ENCODE data around the gene LRRC49.
"Not testable (repeated sequence)": the region's sequence is repeated elsewhere in the genome, so short reads cannot be mapped to it uniquely, and the experiment has no call there.

The LRRC49 gene

DNA sequence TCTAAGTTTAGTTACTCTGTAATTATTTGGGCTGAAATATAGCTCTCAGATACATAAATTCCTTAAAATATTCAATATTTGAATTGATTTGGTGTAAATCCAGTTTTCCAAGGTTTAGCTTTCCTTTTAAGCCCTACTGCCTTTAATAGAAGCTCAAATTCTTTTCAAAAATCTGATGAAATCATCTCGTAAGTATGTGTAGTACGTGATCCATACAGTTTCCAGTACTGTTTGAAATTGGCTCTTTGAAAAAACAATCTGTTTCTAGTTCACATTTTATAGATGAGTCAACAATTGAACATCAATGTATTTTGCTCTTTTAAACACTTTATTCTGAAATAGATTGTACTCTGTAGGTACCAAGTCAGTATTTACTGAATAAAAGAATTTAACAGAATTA, 84.2 kb downstream of the LRRC49 start:
- no peak overlapping the region for H3K4me3 ChIP-seq (replicated peaks; ENCODE audit: low read depth, low read length)
- no peaks in the 10 kb centered on the region for H3K27me3 ChIP-seq (replicated peaks; ENCODE audit: control insufficient read depth, insufficient read depth, low read length)
- H3K36me3 ChIP-seq (ENCODE audit: control insufficient read depth, insufficient read depth, low read length) = no peaks in the 10 kb centered on the region
- no peak for DNase-seq (ENCODE audit: extremely low read depth, insufficient read length)
- TF ChIP-seq, protein P1, sequence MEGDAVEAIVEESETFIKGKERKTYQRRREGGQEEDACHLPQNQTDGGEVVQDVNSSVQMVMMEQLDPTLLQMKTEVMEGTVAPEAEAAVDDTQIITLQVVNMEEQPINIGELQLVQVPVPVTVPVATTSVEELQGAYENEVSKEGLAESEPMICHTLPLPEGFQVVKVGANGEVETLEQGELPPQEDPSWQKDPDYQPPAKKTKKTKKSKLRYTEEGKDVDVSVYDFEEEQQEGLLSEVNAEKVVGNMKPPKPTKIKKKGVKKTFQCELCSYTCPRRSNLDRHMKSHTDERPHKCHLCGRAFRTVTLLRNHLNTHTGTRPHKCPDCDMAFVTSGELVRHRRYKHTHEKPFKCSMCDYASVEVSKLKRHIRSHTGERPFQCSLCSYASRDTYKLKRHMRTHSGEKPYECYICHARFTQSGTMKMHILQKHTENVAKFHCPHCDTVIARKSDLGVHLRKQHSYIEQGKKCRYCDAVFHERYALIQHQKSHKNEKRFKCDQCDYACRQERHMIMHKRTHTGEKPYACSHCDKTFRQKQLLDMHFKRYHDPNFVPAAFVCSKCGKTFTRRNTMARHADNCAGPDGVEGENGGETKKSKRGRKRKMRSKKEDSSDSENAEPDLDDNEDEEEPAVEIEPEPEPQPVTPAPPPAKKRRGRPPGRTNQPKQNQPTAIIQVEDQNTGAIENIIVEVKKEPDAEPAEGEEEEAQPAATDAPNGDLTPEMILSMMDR (IDR thresholded peaks at IDR 0.05; ENCODE audit: insufficient read depth, low read length, poor library complexity, severe bottlenecking) = no peak

DNA sequence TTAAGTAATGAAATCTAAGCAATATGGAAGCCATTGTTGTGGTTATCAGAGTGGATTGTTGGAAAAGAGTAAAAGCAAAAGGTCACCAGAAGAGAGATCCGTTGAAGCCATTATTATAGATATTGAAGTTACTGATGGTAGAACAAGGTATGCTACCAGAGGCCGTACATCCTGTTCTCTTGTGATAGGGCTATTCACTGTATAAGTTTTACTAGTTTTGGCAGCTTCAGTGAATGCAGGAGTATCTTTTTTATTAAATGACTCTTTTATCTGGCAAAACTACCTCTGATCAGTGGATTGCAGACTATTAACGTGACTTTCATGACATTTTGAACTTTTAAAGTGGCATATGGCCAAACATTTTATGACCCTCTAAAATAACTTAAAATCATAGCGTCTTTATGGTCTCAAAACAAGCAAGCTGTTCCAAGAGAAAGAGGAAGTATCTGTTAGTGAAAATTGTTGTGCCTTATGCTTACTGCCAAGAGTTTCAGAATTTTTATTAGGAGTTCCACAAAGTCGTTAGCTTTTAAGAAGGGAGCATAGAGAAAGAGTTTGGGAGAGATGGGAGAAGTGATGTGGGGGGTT, 102.9 kb downstream of the LRRC49 start:
- TF ChIP-seq, protein P1 (IDR thresholded peaks at IDR 0.05; ENCODE audit: insufficient read depth, low read length, poor library complexity, severe bottlenecking) = no peak
- Histone ChIP-seq H3K36me3 (ENCODE audit: control insufficient read depth, insufficient read depth, low read length) (no peaks in the 10 kb centered on the region), H3K27me3 (replicated peaks; ENCODE audit: control insufficient read depth, insufficient read depth, low read length) (no peaks in the 10 kb centered on the region), H3K4me3 (replicated peaks; ENCODE audit: low read depth, low read length) (no peak overlapping the region)
- DNase-seq (ENCODE audit: extremely low read depth, insufficient read length) = no peak

DNA sequence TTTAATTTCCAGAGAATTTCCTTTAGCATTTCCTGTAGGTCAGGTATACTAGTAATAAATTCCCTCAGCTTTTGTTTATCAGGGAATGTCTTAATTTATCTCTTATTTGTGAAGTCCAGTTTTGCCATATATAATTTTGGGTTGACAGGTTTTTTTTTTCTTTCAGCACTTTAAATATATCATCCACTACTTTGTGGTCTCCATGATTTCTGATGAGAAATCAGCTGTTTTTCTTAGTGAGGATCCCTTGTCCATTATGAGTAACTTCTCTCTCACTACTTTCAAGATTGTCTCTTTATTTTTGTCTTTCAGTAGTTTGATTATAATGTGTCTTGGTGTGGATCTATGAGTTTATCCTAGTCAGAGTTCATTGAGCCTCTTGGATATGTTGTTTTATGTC, 105.7 kb downstream of the LRRC49 start:
- DNase-seq (ENCODE audit: extremely low read depth, insufficient read length) = no peak
- Histone ChIP-seq H3K36me3 (ENCODE audit: control insufficient read depth, insufficient read depth, low read length) (no peaks in the 10 kb centered on the region), H3K4me3 (replicated peaks; ENCODE audit: low read depth, low read length) (no peak overlapping the region), H3K27me3 (replicated peaks; ENCODE audit: control insufficient read depth, insufficient read depth, low read length) (no peaks in the 10 kb centered on the region)
- TF ChIP-seq, protein P1 (IDR thresholded peaks at IDR 0.05; ENCODE audit: insufficient read depth, low read length, poor library complexity, severe bottlenecking) = no peak

DNA sequence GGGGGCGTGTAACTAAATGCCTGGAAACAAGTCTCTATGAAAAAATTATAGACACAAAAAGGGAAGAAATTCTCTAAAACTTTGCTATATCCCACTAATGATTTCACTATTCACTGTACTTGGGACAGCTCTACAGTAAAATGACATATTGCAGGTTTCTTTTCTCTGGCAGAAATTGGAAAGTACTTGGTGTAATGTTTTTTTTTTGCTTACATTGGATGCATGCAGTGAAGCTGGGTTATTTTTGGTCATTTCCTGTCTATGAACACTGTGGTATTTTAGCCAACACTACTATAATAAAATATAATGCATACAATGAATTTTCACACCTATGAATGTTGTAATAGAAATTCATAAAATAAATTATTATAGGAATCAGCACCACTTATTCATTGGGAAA, 109.7 kb downstream of the LRRC49 start:
- no peak for DNase-seq (ENCODE audit: extremely low read depth, insufficient read length)
- TF ChIP-seq, protein P1 (IDR thresholded peaks at IDR 0.05; ENCODE audit: insufficient read depth, low read length, poor library complexity, severe bottlenecking) = no peak

DNA sequence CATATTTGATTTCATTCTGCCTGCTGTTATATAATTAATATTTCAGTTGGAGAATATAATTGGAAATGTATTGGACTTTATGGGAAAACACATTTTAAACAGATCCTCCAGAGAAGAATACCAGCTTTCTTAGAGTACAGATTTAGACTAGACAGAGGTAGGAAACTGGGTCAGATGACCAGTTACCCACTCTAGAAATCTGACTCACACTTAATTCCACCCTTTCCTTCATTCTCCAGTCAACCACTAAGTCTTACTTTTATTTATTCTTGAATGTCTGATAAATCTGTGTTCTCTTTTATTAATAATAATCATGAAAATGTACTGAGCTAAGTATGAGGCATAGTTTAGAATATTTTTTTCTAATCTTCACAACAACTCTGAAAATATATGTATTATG, 110.7 kb downstream of the LRRC49 start:
- Histone ChIP-seq H3K4me3 (replicated peaks; ENCODE audit: low read depth, low read length) (no peak overlapping the region), H3K36me3 (ENCODE audit: control insufficient read depth, insufficient read depth, low read length) (no peaks in the 10 kb centered on the region), H3K27me3 (replicated peaks; ENCODE audit: control insufficient read depth, insufficient read depth, low read length) (no peaks in the 10 kb centered on the region)
- DNase-seq (ENCODE audit: extremely low read depth, insufficient read length) = no peak
- TF ChIP-seq, protein P1 (IDR thresholded peaks at IDR 0.05; ENCODE audit: insufficient read depth, low read length, poor library complexity, severe bottlenecking) = no peak

More for the DNA sequence above, 109.7 kb downstream of the LRRC49 start:
- no peaks in the 10 kb centered on the region for H3K36me3 ChIP-seq (ENCODE audit: control insufficient read depth, insufficient read depth, low read length)
- H3K27me3 ChIP-seq (replicated peaks; ENCODE audit: control insufficient read depth, insufficient read depth, low read length) = no peaks in the 10 kb centered on the region
- no peak overlapping the region for H3K4me3 ChIP-seq (replicated peaks; ENCODE audit: low read depth, low read length)

DNA sequence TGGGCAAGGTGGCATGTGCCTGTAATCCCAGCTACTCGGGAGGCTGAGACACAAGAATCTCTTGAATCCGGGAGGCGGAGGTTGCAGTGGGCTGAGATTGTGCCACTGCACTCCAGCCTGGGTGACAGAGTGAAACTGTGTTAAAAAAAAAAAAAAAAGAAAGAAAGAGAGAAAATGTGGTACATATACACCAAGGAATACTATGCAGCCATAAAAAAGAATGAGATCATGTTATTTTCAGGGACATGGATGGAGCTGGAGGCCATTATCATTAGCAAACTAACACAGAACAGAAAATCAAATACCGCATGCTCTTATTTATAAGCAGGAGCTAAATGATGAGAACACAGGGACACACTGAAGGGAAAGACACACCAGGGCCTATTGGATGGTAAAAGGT, 111.9 kb downstream of the LRRC49 start:
- not testable (repeated sequence) for H3K4me3 ChIP-seq (replicated peaks; ENCODE audit: low read depth, low read length); H3K36me3 ChIP-seq (ENCODE audit: control insufficient read depth, insufficient read depth, low read length); H3K27me3 ChIP-seq (replicated peaks; ENCODE audit: control insufficient read depth, insufficient read depth, low read length); DNase-seq (ENCODE audit: extremely low read depth, insufficient read length)
